Natural killer cell (primary cell): Measurements from ENCODE around the gene RIMS4. TPM values are rescaled to one million over a fixed set of nuclear protein-coding genes. Genes with fewer than 3 reads are reported as not detected.

ENCODE experiments used
- ATAC-seq, 3 donors: fragments of 150-1000 bp in 2 of 3; fragments of 200-7000 bp in 1 of 3; cut with Tn5 transposase; 1 replicate in 1 of 3; 2 replicates in 2 of 3; pipeline ENCODE4 v1.10.0; 2021; ENCODE audit warnings: mild to moderate bottlenecking in 2 of 3, moderate library complexity in 2 of 3
- DNase-seq, 2 donors: peaks; one replicate each; pipeline versions ENCODE4 v3.0.0 to v3.0.0-alpha.2; 2013 to 2021; ENCODE audit warnings: mixed read lengths in 1 of 2
- H3K27ac ChIP-seq: one replicate; pipeline ENCODE4 v1.5.1; 2013; ENCODE audit warnings: mild to moderate bottlenecking, low read length
- H3K27me3 ChIP-seq: one replicate; pipeline ENCODE4 v1.6.1; 2013; ENCODE audit warnings: low read length; ENCODE audit not compliant: control insufficient read depth, insufficient read depth
- H3K36me3 ChIP-seq: one replicate; pipeline ENCODE4 v1.6.1; 2013; ENCODE audit warnings: low read length; ENCODE audit not compliant: control insufficient read depth, insufficient read depth
- H3K4me1 ChIP-seq: one replicate; pipeline ENCODE4 v1.6.1; 2013; ENCODE audit warnings: low read length; ENCODE audit not compliant: control insufficient read depth, insufficient read depth
- H3K4me3 ChIP-seq: one replicate; pipeline ENCODE4 v1.5.1; 2013; ENCODE audit warnings: low read length
- H3K9me3 ChIP-seq: one replicate; pipeline ENCODE4 v1.6.1; 2013; ENCODE audit warnings: low read length; ENCODE audit not compliant: control insufficient read depth, insufficient read depth
- H3K27ac Mint-ChIP-seq, 2 donors: one replicate each; pipeline ENCODE4 v1.8.0; 2022; ENCODE audit warnings: mild to moderate bottlenecking in 2 of 2, mixed read lengths in 2 of 2, moderate library complexity in 1 of 2
- H3K27me3 Mint-ChIP-seq, 2 donors: one replicate each; pipeline ENCODE4 v1.8.0; 2022; ENCODE audit warnings: low read depth in 2 of 2, mixed read lengths in 2 of 2
- H3K36me3 Mint-ChIP-seq: one replicate; pipeline ENCODE4 v1.8.0; 2022; ENCODE audit warnings: mixed read lengths
- H3K4me1 Mint-ChIP-seq, 2 donors: one replicate each; pipeline ENCODE4 v1.8.0; 2022; ENCODE audit warnings: mixed read lengths in 2 of 2
- H3K4me3 Mint-ChIP-seq: one replicate; pipeline ENCODE4 v1.8.0; 2022; ENCODE audit warnings: mild to moderate bottlenecking, moderate library complexity, mixed read lengths
- H3K9me3 Mint-ChIP-seq, 2 donors: one replicate each; pipeline ENCODE4 v1.8.0; 2022; ENCODE audit warnings: mixed read lengths in 2 of 2
- WGBS: methylation state at CpG from one replicate; pipeline ENCODE4 v1.1.7; 2013; ENCODE audit warnings: missing lambda C conversion rate; ENCODE audit not compliant: insufficient coverage; 5-methylcytosine and 5-hydroxymethylcytosine counted together
- intact Hi-C: fragments of 100-400 bp; cut with micrococcal nuclease; formaldehyde crosslinking; loops from one replicate; pipeline ENCODE4 v1.14.2; 2022
- total RNA-seq, 4 donors: library from RNA; stranded (reverse); fragments of 120-200 nt in 1 of 4; gene quantifications; one replicate each; pipeline versions ENCODE4 v1.2.3 to v1.2.4, GENCODE V29; 2013 to 2022
- TF ChIP-seq, protein P1 (sequence below): fragments of 200-600 bp; IDR thresholded peaks from one replicate; pipeline ENCODE4 v1.8.0; 2022; ENCODE audit warnings: antibody characterized with exemption

RIMS4 gene
- total RNA-seq, 3 donors from 2014 or later (not counting 1 experiment from before 2014, with no cell fraction given) = not detected

DNA sequence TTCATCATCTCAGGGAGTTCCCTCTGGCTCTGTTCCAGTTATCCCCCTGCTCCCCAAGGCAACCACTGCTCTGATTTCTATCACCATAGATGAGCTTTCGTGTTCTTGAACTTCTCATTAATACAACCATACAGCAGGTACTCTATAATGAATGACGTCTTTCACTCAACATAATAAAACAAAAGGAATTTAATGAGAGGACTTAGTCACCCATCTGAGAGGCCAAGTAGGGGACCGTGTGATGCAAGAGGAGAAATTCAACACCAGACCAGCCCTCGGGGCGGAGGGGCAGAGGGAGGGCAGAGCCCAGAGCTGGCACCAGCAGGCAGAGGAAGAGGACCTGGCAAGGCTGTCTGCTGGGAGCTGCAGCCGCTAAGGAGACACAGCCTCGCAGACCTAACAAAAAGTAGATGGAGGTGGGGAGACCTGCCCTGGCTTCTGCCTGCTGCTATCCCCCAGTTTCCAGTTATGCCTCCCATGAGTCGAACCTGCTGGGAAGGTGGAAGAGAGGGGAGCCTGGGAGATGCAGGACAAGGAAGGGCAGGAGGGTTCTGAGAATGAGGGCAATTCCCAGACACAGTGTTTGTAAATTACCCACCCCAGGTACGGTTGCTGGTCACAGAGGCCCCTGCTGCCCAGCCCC is 81.4 kb downstream of the RIMS4 start:
- Histone ChIP-seq H3K36me3 (no peaks in the 10 kb centered on the region), H3K4me1 (no peaks in the 10 kb centered on the region), H3K4me3 (no peak overlapping the region), H3K9me3 (no peaks in the 10 kb centered on the region), H3K27ac (no peak overlapping the region), H3K27me3 (no peaks in the 10 kb centered on the region)
- no peak overlapping the region for H3K4me3 Mint-ChIP-seq
- H3K36me3 Mint-ChIP-seq = no peaks in the 10 kb centered on the region
- H3K27ac Mint-ChIP-seq = no peak overlapping the region
- no peaks in the 10 kb centered on the region for H3K9me3 Mint-ChIP-seq
- TF ChIP-seq, protein P1, sequence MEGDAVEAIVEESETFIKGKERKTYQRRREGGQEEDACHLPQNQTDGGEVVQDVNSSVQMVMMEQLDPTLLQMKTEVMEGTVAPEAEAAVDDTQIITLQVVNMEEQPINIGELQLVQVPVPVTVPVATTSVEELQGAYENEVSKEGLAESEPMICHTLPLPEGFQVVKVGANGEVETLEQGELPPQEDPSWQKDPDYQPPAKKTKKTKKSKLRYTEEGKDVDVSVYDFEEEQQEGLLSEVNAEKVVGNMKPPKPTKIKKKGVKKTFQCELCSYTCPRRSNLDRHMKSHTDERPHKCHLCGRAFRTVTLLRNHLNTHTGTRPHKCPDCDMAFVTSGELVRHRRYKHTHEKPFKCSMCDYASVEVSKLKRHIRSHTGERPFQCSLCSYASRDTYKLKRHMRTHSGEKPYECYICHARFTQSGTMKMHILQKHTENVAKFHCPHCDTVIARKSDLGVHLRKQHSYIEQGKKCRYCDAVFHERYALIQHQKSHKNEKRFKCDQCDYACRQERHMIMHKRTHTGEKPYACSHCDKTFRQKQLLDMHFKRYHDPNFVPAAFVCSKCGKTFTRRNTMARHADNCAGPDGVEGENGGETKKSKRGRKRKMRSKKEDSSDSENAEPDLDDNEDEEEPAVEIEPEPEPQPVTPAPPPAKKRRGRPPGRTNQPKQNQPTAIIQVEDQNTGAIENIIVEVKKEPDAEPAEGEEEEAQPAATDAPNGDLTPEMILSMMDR = no peak
- DNase-seq (no peak), ATAC-seq (no peak)
- intact Hi-C loops = no loop called here
- 37% methylated on average over 8 of the region's 9 CpGs for WGBS
- H3K27me3 Mint-ChIP-seq = peaks cover 4 to 8% of the 10 kb centered on the region in 2 donors
- peaks cover 0 to 4% of the 10 kb centered on the region in 2 donors for H3K4me1 Mint-ChIP-seq

DNA sequence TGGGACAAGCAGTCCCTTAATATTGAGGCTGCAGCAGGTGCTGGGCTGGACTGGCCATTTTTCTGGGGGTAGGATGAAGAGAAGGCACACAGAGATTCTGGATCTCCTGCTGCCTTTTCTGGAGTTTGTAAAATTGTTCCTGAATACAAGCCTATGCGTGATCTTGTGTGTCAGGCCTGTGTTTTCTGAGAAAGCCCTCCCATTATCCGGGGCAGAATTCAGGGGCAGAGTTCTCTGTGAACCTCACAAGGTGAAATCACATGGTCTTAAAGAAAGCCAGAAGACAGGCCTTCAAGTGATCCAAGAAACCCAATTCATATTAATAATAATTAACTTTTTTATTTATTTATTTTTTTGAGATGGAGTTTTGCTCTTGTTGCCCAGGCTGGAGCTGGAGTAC is 82.7 kb downstream of the RIMS4 start:
- TF ChIP-seq, protein P1 = no peak
- ATAC-seq (no peak), DNase-seq (no peak)
- WGBS = 100% methylated on average over 2 of the region's 2 CpGs
- H3K27me3 ChIP-seq = no peaks in the 10 kb centered on the region
- Mint-ChIP-seq H3K9me3 (no peaks in the 10 kb centered on the region), H3K27ac (no peak overlapping the region), H3K36me3 (no peaks in the 10 kb centered on the region), H3K27me3 (peaks cover 0 to 13% of the 10 kb centered on the region in 2 donors), H3K4me3 (no peak overlapping the region), H3K4me1 (no peaks in the 10 kb centered on the region)
- H3K27ac ChIP-seq = no peak overlapping the region
- intact Hi-C loops = no loop called here
- H3K36me3 ChIP-seq = no peaks in the 10 kb centered on the region
- no peaks in the 10 kb centered on the region for H3K9me3 ChIP-seq
- no peaks in the 10 kb centered on the region for H3K4me1 ChIP-seq
- no peak overlapping the region for H3K4me3 ChIP-seq

DNA sequence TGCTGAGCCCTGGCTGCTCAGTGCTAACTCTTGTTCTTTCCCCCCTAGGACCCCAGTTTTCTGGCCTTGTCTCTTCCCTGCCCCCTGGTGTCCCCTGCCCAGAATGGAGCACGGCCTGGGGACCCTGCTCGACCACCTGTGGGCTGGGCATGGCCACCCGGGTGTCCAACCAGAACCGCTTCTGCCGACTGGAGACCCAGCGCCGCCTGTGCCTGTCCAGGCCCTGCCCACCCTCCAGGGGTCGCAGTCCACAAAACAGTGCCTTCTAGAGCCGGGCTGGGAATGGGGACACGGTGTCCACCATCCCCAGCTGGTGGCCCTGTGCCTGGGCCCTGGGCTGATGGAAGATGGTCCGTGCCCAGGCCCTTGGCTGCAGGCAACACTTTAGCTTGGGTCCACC is 83.3 kb downstream of the RIMS4 start:
- no peaks in the 10 kb centered on the region for H3K27me3 ChIP-seq
- DNase-seq (no peak), ATAC-seq (no peak)
- H3K27ac ChIP-seq = no peak overlapping the region
- no peaks in the 10 kb centered on the region for H3K36me3 ChIP-seq
- WGBS = 94% methylated on average over 11 of the region's 11 CpGs
- Mint-ChIP-seq H3K27ac (no peak overlapping the region), H3K9me3 (no peaks in the 10 kb centered on the region), H3K36me3 (no peaks in the 10 kb centered on the region), H3K4me1 (no peaks in the 10 kb centered on the region), H3K4me3 (no peak overlapping the region), H3K27me3 (peaks cover 0 to 13% of the 10 kb centered on the region in 2 donors)
- TF ChIP-seq, protein P1 = no peak
- H3K4me1 ChIP-seq = no peaks in the 10 kb centered on the region
- intact Hi-C loops = no loop called here
- no peak overlapping the region for H3K4me3 ChIP-seq
- H3K9me3 ChIP-seq = no peaks in the 10 kb centered on the region

DNA sequence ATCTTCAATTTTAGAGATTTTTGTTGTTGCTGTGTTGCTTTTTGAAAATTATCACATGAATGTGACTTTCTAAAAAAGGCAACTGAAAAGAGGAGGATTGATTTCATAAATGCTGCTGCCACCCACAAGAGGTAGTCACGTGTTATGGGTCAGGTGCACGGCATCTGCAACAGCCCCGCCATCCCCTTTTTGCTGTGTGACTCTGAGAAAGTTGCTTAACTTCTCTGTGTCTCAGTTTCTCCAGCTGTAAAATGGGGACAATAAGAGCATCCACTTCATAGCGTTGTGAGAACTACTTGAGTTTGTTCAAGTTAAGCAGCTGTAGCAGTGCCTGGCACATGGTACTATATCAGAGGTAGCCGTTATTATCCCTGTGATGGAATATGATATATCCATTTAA is 84.5 kb downstream of the RIMS4 start:
- TF ChIP-seq, protein P1 = no peak
- intact Hi-C loops = no loop called here
- Histone ChIP-seq H3K27me3 (no peaks in the 10 kb centered on the region), H3K9me3 (no peaks in the 10 kb centered on the region), H3K27ac (no peak overlapping the region), H3K36me3 (no peaks in the 10 kb centered on the region), H3K4me1 (no peaks in the 10 kb centered on the region), H3K4me3 (no peak overlapping the region)
- no peak for DNase-seq
- Mint-ChIP-seq H3K27ac (no peak overlapping the region), H3K27me3 (peaks cover 0 to 13% of the 10 kb centered on the region in 2 donors), H3K36me3 (no peaks in the 10 kb centered on the region), H3K4me3 (no peak overlapping the region), H3K4me1 (peaks cover 0 to 2% of the 10 kb centered on the region in 2 donors), H3K9me3 (no peaks in the 10 kb centered on the region)
- WGBS = 83% methylated on average over 4 of the region's 5 CpGs
- ATAC-seq = no peak
